HG02981 (cell line): ENCODE measurements around the gene SLC1A2.
A peak's percentile ranks its signal among the peaks of the same experiment; 100 is the strongest.

Experiments used
- ATAC-seq: cut with Tn5 transposase; IDR thresholded peaks from one replicate; pipeline ENCODE4 v1.9.1; 2021; ENCODE audit warnings: mild to moderate bottlenecking, moderate library complexity; ENCODE audit not compliant: unreplicated experiment

The SLC1A2 gene

DNA sequence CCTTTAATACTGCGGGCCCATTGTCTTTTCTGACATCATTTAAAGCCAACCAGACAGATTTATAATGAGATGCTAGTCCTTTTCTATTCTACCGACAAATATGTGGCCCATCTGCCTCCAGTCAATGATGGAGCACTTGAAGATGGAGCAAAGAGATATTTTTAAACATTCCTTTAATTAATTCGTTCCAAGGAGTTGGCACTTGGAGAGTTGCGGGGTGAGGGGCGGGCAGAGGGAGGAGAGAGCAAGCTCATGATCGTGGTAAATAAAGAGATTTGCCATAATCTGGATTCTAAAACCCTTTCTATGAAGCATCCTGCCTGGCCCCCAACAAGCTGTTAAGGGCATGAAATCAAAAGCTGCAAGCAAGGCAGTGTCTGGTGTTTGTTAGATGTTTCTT lies 5.0 kb downstream of the SLC1A2 start:
- ATAC-seq: no peak

DNA sequence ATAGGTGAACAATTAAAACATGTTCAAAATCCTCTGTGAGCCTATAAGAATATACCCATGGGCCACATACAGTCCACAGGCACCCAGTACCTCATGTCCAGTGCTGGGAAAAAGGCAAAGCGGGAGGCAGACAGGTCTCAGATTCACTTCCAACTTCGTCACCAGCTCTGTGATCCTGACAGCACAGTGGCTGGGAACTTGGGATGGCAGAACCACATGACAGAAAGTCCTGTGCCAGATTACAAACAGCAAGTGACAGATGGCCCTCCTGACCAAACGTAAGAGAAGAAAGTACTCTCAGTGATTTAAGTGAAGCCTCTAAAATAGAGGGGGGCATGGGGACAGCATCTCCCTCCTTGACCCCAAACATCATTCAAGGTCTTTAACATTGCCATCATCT lies 5.8 kb downstream of the SLC1A2 start:
- no peak for ATAC-seq

DNA sequence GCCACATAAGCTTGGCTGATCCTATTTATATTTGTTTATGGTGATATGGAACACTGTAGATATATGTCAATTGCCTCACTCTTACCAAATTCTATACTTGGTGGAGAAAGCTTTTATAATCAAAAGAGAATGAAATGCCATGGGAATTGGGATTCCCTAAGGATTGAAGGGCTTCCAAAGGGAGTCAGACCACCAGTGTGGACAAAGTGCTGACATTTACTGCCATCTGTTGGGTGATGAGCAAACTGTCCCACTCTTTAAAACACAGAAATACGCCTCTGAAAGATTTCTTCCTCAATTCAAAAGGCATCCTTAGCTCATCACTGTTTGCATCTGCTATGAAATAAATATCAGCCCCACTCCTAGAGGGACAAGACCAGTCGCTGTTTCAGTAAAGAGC lies 7.1 kb downstream of the SLC1A2 start:
- no peak for ATAC-seq

DNA sequence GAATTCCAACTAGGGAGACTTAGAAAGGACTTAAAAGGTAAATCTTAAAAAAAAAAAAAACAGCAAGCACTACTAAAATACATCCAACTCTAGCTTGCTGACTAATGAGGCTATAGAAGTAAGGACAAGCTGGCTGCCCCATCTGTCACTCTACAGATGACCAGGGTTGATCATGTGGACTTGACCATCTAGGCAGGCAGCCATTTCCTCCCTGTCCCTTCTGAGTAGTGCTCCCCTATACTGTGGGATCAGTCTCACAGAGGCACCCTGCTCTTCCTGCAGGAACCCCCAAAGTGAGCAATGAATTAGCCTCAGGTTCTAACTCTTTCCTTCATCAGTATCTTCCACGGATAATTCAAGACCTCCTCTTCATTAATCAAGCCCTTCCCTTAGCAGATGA lies 12.3 kb downstream of the SLC1A2 start:
- no peak for ATAC-seq

DNA sequence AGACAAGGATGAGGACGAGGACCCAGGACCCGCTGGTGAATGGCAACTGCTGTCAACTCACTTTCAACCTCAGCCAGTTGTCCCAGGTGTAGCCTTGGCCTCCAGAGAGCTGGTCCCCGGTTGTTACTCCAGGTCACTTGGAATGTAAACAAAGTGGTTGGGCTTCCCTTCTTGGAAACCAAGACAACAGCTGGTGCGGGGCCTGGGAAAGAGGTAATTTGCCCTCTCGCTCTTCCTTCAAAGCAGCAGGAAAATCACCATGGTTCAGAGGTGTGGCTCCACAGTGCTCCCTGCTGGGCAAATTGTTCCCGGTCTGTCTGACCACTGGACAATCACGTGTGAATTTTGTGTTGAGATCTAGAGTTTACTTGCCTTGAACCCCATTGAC lies 15.0 kb downstream of the SLC1A2 start:
- ATAC-seq: no peak

DNA sequence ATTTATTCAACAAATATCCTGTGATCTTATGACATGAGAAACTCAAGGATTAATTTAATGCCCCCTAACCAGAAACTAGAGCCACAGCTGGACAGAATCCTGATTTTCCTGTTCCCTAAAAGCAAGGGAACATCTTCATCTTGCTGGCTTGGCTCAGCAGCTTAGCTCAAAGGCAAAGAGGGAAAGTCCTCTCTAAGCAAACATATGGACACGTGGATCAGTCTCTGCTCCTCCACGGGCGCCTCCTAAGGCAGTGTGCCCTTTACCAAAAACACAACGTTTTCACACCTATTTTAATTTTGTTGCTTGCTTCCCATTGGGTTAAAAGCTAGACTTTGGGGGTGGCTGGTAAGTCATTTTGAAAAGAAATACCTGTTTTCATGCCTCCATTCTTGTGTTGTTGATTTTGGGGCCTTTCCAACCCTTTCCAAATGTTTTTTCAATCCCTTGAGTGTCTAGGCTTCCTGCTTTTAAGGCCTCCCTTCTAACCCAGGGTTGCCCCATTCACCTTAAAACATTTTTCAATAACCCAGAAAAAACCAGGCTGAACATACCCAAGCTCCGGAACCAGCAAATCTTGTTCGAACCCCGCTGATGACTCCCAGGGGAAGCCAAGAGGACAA lies 15.5 kb downstream of the SLC1A2 start:
- ATAC-seq: no peak

DNA sequence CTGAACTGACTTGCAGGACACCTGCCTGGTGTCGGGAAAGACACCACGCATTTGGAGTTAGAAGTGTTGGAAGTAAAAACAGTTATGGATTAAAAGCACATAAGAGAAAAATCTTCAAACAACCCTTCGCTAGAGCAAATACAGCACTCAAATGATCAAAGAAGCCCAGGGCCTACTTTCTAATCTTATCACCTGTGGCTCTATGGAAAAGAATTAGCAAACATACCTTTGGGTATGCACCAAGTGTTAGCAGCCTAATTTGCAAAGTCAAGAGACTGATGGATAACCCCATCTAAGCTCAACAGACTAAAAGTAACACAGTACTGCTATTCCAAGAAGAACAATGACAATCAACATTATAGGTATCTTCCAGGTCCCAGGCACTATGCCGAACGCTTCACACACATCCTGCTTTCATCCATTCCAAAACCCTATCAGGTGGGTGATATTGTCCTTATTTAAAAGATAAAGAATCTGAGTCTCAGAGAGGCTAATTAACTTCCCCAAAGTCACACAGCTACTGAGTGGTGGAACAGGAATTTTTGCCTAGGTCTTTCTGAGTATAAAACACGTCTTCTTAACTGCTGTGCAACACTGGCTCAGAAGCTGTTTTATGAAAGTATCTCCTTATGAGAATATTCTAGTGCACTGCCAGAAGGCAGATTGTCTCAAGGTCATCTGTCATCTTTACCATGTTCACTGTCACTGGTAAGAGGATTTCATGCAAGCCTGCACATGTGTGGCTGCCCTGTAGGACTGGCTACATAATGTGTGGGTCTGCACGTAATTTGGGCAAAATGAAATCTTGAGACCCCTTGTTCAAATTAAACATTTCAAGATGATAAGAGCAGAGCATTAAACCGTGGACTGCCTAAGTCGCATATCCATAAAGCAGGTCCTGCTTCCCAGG lies 16.4 kb downstream of the SLC1A2 start:
- no peak for ATAC-seq

DNA sequence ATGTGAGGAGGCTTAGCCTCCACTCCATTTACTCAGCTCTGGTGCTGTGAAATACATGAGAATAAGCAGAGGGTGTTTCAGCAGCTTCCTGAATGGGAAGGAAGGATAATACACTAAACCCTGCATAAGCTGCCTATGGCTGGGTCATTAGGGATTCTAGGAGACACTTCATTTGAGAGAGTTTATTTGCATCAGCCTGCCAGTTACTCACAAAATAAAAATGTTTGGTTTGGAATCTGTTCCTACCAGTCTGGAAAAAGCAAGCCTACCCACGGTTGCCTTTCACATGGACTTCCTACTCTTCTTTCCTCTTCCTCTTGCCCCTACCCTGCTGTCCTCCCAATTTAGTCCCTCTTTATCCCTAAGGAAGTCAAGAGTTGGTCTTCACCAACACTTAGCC lies 20.5 kb downstream of the SLC1A2 start:
- ATAC-seq: no peak

DNA sequence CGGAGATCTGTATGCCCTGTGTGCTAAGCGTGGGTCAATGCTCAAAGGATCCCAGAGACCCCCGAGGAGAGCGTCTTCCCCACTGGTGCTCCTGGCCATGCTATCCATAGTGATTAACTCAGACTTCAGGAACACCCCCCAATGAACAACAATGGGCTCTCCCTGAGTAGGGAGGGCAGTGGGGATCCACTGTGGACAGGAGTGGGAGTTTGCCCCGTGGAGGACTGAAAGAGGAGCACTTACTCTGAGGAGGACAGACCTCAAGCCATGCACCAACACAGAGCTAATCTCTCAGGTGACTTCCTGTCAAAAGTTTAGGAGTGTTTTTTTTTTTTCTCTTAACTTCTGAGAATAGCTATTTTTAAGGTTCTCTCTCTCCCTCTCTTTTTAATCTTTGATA lies 24.4 kb downstream of the SLC1A2 start:
- no peak for ATAC-seq

DNA sequence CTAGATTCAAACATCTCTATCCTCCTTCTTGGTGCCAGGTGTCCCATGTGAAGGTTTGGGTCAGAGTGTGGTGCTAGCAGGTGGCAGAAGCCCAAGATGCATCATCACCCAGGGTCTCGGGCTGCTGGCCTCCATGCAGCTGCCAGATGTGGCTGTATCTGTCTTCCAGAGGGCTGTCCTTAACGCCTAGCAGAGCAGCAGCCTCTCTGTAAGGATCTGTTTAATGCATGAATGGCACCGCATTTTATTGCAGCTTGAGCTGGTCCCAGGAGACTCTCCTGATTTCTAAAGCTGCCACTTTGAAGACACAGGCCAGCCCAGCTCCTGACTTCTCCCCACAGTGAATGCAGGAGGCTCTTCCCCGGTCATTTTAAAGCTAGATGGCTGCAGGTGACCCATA lies 26.3 kb downstream of the SLC1A2 start:
- no peak for ATAC-seq

DNA sequence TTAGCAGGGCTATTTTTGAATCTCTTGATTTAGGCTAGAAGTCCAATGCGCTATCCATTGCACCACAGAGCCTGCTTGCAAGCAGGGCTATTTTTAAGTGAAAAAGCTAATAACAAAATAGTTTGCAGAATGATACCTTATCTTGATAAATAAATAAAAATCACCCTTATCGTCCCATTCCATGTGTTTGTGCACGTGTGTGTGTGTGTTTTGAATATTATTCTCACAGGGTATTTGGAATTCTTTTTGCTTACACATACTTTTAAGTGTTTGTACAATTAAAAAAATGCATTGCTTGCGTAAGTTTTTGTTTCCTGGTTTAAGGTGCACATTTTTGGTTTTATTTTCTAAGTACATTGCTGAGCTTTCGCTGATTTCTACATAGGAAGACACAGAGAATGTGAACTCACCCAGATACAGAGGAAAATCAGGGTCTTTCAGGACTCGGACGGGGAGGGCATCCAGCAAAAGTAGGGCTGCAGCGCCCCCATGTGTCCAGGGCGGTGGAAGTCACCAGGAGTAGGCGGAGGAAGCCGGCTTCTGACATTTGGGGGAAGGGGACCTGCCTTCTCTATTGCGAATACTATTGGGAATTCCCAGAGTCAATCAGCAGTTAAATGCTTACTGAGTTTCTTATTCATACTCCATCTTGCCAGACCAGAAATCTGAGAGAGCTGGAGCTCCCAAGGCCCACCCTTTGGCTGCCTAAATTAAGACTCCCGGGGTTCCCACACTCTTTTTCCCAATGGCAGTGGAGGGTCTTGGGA lies 27.3 kb downstream of the SLC1A2 start:
- ATAC-seq: peak; percentile 44

DNA sequence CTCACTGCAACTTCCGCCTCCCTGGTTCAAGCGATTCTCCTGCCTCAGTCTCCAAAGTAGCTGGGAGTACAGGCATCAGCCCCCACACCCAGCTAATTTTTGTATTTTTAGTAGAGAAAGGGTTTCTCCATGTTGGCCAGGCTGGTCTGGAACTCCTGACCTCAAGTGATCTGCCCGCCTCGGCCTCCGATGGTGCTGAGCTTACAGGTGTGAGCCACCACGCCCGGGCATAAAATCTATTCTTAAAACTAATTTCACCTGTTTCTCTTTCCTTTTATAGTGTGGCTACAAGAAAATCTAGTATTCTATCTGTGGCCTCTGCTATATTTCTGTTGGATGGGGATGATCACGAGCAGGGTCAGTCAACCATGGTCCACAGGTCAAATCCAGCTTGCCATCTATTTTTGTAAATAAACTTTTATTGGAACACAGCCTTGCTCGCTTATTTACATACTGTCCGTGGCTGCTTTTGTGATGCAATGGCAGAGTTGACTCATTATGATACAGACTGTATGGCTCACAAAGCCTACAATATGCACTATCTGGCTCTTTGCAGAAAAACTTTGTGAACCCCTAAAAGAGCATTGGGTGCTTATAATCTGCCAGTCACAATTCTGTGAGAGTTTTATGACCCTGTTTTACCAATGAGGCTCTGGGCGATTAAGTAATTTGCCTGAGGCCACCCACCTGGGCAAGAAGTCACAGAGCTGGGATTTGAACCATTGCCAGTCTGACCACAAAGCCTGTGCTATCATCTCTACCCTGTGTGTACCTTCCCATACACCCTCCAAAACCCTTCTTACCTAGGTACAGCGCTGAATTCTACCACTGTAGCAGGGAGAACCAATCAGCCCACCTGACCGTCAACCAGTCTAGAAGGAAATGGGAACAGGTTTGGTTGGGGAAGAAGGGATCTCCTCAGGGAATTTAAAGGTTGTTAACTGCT lies 28.3 kb downstream of the SLC1A2 start:
- ATAC-seq: peak; percentile 82

DNA sequence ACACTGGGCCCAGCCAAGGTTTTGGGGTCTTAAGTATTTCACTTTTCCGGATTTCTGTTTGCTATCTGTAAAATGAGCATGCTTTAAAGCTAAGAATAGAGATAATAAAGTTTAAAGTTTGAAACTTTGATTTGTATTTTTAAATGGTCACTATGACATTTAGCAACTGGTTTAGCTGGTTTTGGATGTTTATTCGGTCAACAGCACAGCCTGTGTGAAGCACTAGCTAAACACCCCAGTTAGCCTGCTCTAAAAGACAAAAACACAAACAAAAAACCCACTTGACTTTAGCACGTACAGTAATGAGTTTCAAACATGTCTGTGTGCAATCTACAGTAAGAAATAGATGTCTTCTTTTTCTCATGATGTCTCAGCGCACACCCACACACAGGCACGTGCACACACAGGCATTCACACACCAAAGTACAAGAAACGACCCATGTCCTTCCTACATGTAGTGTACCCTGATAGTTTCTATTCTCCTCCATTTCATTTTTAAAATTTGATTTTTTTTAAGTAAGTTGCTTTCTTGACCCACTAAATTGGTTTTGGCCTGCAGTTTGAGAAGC lies 29.4 kb downstream of the SLC1A2 start:
- no peak for ATAC-seq

DNA sequence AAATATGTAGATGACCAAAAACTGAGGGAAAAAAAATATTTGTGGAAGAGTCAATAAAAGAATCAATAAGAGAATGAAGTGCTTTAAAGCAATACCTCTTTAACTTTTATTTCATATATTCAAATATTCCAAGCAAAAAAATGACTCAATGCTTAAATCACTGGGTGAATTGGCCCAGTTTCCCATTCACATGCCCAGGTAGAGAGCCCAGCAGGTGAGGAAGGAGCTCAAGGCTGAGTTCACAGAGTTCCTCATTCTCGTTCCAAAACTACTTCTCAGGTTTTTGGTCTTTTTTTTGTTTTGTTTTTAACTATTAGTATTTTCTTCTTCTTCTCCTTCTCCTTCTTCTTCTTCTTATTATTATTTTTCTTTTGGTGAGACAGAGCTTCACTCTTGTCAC lies 30.2 kb downstream of the SLC1A2 start:
- ATAC-seq: no peak

DNA sequence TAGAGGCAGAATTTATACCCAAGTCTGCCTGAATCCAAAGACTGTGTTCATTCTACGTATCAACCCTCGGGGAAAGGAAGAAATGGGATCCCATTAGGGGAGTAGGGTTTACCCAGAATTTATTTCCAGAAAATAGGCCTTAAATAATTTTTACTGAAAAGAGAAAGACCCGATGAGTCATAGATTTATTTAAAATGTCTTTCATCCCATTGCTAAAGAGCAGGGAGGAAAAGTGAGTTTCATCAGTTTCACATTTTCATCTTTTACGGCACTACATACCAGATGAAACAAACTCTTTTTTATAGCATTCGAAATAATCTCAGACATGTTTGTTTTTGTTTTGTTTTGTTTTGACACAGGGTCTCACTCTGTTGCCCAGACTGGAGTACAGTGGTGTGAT lies 31.3 kb downstream of the SLC1A2 start:
- no peak for ATAC-seq

DNA sequence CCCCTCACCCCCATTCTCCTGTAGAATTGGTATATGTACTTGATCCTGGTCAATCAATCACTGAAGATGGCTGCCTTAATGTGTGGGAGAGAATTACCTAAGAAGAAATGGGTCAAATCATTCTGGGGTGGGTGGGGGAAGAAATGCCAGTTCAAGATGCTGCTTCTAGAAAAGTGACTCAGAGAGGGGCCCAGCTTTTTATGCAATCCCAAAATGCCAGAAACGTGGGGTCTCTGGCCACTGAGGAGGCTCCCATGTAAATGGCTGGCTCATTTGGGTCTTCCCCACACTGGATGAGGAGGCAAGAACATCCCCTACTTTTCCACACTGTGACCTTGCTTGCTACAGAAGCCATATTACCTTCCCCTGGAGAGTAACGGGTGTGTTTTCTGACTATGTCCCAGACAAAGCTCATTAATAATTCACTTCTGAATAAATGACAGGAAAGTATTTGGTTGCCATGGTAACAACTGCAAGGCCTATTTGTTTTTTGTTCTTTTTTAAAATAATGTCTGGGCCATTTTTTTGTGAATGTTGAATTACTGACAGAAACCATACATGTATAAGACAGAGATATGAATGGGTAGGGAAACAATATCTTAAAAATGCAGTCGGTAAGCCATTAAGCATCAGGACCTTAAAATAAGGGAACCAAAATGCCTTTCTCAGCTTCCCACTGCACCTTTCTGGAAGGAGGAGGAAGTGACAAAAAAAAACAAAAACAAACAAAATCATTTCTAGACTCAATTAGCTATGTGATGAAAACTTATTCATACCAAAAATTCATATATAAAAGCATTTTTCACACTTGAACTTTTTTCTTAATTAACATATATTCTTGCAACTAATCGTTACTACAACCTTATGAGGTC lies 32.0 kb downstream of the SLC1A2 start:
- no peak for ATAC-seq

DNA sequence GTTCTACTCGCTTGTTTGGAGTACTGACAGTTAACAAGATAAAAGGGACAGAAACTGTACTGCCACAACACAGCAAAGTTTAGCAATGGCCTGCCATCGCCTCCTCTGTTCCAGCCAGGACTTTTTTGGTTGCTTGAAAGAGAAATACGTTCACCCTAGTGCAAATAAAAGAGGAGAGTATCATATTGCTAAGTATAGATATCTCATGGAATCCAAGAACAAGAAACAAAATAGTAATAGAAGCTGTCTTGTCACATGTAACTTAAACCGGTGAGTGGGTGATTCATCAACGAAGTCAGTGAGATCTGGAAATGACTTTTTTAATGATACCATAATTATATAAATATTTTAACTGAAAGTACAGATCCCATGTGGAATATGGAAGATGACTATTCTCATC lies 35.4 kb downstream of the SLC1A2 start:
- ATAC-seq: no peak

DNA sequence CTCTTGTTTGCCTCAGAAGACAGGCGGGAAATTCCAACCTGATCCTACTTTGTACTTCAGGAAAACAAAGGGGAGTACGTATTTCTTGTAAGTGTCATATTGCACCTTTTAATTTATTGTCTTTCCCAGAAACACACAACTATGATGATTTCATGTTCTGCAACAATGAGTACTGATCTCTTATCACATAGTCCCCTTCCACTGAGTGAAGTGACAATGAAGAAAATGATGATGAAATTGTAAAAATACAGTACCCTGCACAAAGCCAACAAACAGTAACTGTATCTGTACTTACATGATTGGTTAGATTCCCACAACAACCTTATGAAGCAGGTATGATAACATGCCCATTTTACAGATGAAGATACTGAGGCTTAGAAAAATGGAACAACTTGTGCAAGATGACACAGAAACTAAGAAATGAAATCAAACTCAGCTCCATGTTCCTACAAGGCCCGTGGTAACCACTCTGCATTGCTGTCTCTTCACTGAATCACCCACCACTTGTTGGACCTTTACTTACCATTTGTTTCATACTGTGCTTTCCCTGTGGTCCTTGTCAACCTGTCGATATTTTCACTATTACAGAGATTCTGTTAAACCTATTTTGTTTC lies 37.5 kb downstream of the SLC1A2 start:
- no peak for ATAC-seq

DNA sequence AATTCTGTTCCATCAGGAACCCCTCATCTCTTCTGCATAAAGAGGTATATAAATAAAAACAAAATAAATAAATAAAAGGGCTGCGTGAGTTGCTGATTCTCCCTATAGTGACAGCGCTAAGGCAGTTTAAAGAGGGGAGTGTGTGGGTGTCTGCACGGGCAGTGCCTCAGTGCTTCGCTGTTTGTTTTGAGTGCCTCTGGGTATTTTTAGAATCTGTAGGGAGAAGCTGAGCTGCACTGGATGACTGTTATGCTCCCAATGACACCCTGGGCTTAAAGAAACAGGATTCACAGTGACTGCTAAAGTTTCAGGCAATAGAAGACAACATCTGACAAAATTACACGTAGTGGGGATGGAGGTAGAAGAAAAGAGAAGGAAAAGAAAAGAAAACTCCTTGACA lies 38.8 kb downstream of the SLC1A2 start:
- no peak for ATAC-seq
